CD4-positive, alpha-beta T cell treated with Interleukin-21 for 1 hour (primary cell): ENCODE data around the gene NTNG2.

Experiments
- DNase-seq: peaks from one replicate; pipeline ENCODE4 v3.0.0-alpha.2; 2020

The NTNG2 gene

GRCh38 chr9:132207839-132208615 lies 46.2 kb downstream of the NTNG2 start:
- no peak for DNase-seq

- no peak for DNase-seq
Measured at GRCh38 chr9:132209228-132209627, 47.4 kb downstream of the NTNG2 start.

- no peak for DNase-seq
Measured at GRCh38 chr9:132210472-132211145, 48.8 kb downstream of the NTNG2 start.

- DNase-seq, result no peak
Measured at GRCh38 chr9:132211570-132211969, 49.7 kb downstream of the NTNG2 start.

- no peak for DNase-seq
Measured at GRCh38 chr9:132214027-132214622, 52.3 kb downstream of the NTNG2 start.

- DNase-seq, result no peak
Measured at GRCh38 chr9:132216861-132217619, 55.2 kb downstream of the NTNG2 start.

- no peak for DNase-seq
Measured at GRCh38 chr9:132218208-132218607, 56.4 kb downstream of the NTNG2 start.

- DNase-seq, result no peak
Measured at GRCh38 chr9:132221941-132222340, 60.1 kb downstream of the NTNG2 start.

GRCh38 chr9:132224645-132225044 lies 62.8 kb downstream of the NTNG2 start:
- DNase-seq, result no peak

- DNase-seq, result no peak
Measured at GRCh38 chr9:132226571-132227430, 64.9 kb downstream of the NTNG2 start.

GRCh38 chr9:132228062-132228461 lies 66.2 kb downstream of the NTNG2 start:
- no peak for DNase-seq

GRCh38 chr9:132230605-132231004 lies 68.7 kb downstream of the NTNG2 start:
- DNase-seq, result no peak

- DNase-seq, result no peak
Measured at GRCh38 chr9:132231019-132231701, 69.3 kb downstream of the NTNG2 start.

- no peak for DNase-seq
Measured at GRCh38 chr9:132232522-132232921, 70.7 kb downstream of the NTNG2 start.

- DNase-seq, result no peak
Measured at GRCh38 chr9:132233138-132233537, 71.3 kb downstream of the NTNG2 start.

- no peak for DNase-seq
Measured at GRCh38 chr9:132234535-132234934, 72.7 kb downstream of the NTNG2 start.

- DNase-seq, result no peak
Measured at GRCh38 chr9:132235125-132235524, 73.3 kb downstream of the NTNG2 start.

- peak; percentile 80 for DNase-seq
Measured at GRCh38 chr9:132235894-132236661, 74.2 kb downstream of the NTNG2 start.

- no peak for DNase-seq
Measured at GRCh38 chr9:132236662-132237311, 74.9 kb downstream of the NTNG2 start.

- no peak for DNase-seq
Measured at GRCh38 chr9:132237481-132237880, 75.6 kb downstream of the NTNG2 start.
